K562 (cell line): ENCODE data around the gene ITPKA. TPM values are rescaled to one million over a fixed set of nuclear protein-coding genes. Genes with fewer than 3 reads are reported as not detected.
A peak's percentile ranks its signal among the peaks of the same experiment; 100 is the strongest.

Experiments
- CTBP1 ChIP-seq: fragments of 450-650 bp; IDR thresholded peaks from 2 replicates; pipeline ENCODE4 v1.6.1; 2016; ENCODE audit warnings: borderline replicate concordance
- DPF2 ChIP-seq: fragments of 450-650 bp; IDR thresholded peaks from 2 replicates; pipeline ENCODE4 v1.6.1; 2016
- E4F1 ChIP-seq: fragments of 250-450 bp; sonication (Bioruptor Pico); IDR thresholded peaks from 2 replicates; pipeline ENCODE4 v1.5.0; 2021; ENCODE audit warnings: mild to moderate bottlenecking, borderline replicate concordance
- EP400 ChIP-seq: fragments of 450-650 bp; IDR thresholded peaks from 2 replicates; pipeline ENCODE4 v1.6.1; 2017; ENCODE audit warnings: antibody characterized with exemption, mild to moderate bottlenecking, moderate library complexity
- ETS1 ChIP-seq: conservative IDR thresholded peaks from 2 replicates; pipeline ENCODE4 v1.6.1; 2011; ENCODE audit warnings: low read depth, mild to moderate bottlenecking, low read length; ENCODE audit not compliant: control insufficient read depth
- FIP1L1 ChIP-seq: fragments of 200-400 bp; formaldehyde crosslinking; IDR thresholded peaks from 2 replicates; pipeline ENCODE4 v1.6.1; 2018; ENCODE audit warnings: mild to moderate bottlenecking, low read depth, low read length; ENCODE audit not compliant: poor library complexity, severe bottlenecking
- JUND ChIP-seq, 2 experiments: IDR thresholded peaks; 2 replicates in 1 of 2; 3 replicates in 1 of 2; pipeline ENCODE4 v1.6.1; 2011; ENCODE audit warnings: borderline replicate concordance in 2 of 2, low read depth in 2 of 2, low read length in 2 of 2, improper control_type of control experiment in 1 of 2, missing biosample characterization in 1 of 2, missing genetic modification characterization in 1 of 2, missing genetic modification reagents in 1 of 2
- MYC ChIP-seq, 2 experiments: fragments of 250-450 bp in 1 of 2; sonication (Bioruptor Pico) in 1 of 2; IDR thresholded peaks; 2 replicates each; pipeline versions ENCODE4 v1.5.1 to v1.6.1; 2012 to 2021; ENCODE audit warnings: low read depth in 2 of 2, borderline replicate concordance in 1 of 2, improper control_type of control experiment in 1 of 2, low read length in 1 of 2, mild to moderate bottlenecking in 1 of 2, moderate library complexity in 1 of 2
- SIN3A ChIP-seq, 2 experiments: fragments of 150-350 bp in 1 of 2; IDR thresholded peaks; 2 replicates each; pipeline ENCODE4 v1.6.1; 2011 to 2016; ENCODE audit warnings: borderline replicate concordance in 2 of 2, low read depth in 2 of 2, low read length in 2 of 2, mild to moderate bottlenecking in 2 of 2, moderate library complexity in 2 of 2; ENCODE audit not compliant: control insufficient read depth in 1 of 2
- UBTF ChIP-seq, 2 experiments: IDR thresholded peaks; 2 replicates each; pipeline ENCODE4 v1.6.1; 2012; ENCODE audit warnings: improper control_type of control experiment in 2 of 2, low read depth in 2 of 2, low read length in 2 of 2, borderline replicate concordance in 1 of 2
- ZBTB43 ChIP-seq: sonication (generic); formaldehyde crosslinking; IDR thresholded peaks from 2 replicates; pipeline ENCODE4 v1.8.0; 2023; ENCODE audit warnings: mild to moderate bottlenecking, missing genetic modification reagents
- ZNF511 ChIP-seq: sonication (generic); formaldehyde crosslinking; IDR thresholded peaks from 2 replicates; pipeline ENCODE4 v1.8.0; 2022; ENCODE audit warnings: mild to moderate bottlenecking, missing genetic modification reagents
- polyA plus RNA-seq, 8 experiments: library from polyadenylated mRNA; depleted of rRNA in 4 of 8; stranded (reverse) in 5 of 8; unstranded in 3 of 8; fragments of >200 nt; fragmentation: Nextera tagmentation in 2 of 8; fragmentation: Illumina TruSeq in 1 of 8; extraction: Ambion mirVana in 2 of 8; extraction: Trizol in 1 of 8; gene quantifications; 2 replicates each; pipeline versions ENCODE4 v1.2.1 to v1.2.3, GENCODE V29; 2011 to 2014; ENCODE audit warnings: inconsistent platforms in 1 of 8, missing spikeins in 1 of 8
- total RNA-seq, 7 experiments: library from RNA; depleted of rRNA in 6 of 7; stranded (reverse); fragments of >200 nt in 6 of 7; fragmentation: Illumina TruSeq in 2 of 7; extraction: Trizol in 2 of 7; gene quantifications; 2 replicates each; pipeline versions ENCODE4 v1.2.1 to v1.2.3, GENCODE V29; 2011 to 2021; ENCODE audit warnings: low replicate concordance in 1 of 7

The ITPKA gene
- total and polyA plus RNA-seq, 9 of the 15 experiments (the other 6 are each of a cell fraction or from before 2014, with no cell fraction given), result 0.14 to 68.4 (median 11.5) TPM

- TF ChIP-seq MYC (IDR thresholded peaks at IDR 0.05; ENCODE audit: low read depth, low read length) (peak; percentile 39; the same call in 1 of the 2 replicates), MYC (CRISPR knock-in tag; IDR thresholded peaks at IDR 0.05; ENCODE audit: borderline replicate concordance, low read depth) (no peak), DPF2 (0 out of 2 replicates have a peak, but pooled peaks have one; percentile 28), JUND (IDR thresholded peaks at IDR 0.05; ENCODE audit: borderline replicate concordance, low read depth, low read length) (peak; percentile 3; the same call in 1 of the 2 replicates), JUND (tag; IDR thresholded peaks at IDR 0.05; ENCODE audit: borderline replicate concordance, low read depth, low read length) (no peak; the same call in 2 of the 3 replicates), E4F1 (CRISPR knock-in tag) (no peak), FIP1L1 (peak; percentile 8), ZBTB43 (CRISPR knock-in tag) (0 out of 2 replicates have a peak, but pooled peaks have one; percentile 24), EP400 (peak; percentile 56), CTBP1 (peak; percentile 87; the same call in 1 of the 2 replicates), SIN3A (IDR thresholded peaks at IDR 0.05; ENCODE audit: borderline replicate concordance in 2 of 2, control insufficient read depth in 1 of 2, low read depth in 2 of 2, low read length in 2 of 2) (peak in 1 of 2 experiments; percentile 74; a peak in 3 of 4 replicates), UBTF (IDR thresholded peaks at IDR 0.05; ENCODE audit: borderline replicate concordance in 1 of 2, low read depth in 2 of 2, low read length in 2 of 2) (peak; percentile 50 to 71; a peak in 2 of 4 replicates), ZNF511 (CRISPR knock-in tag) (peak; percentile 36; the same call in 1 of the 2 replicates), ETS1 (0 out of 2 replicates have a peak, but pooled peaks have one; percentile 56)
Measured at GRCh38 chr15:41513506-41514227, 20.0 kb downstream of the ITPKA start, which contains the start of gene LTK (continued).
